GM18505 (cell line): Measurements from ENCODE around the gene TLE2.
"Not testable (repeated sequence)": the region's sequence is repeated elsewhere in the genome, so short reads cannot be mapped to it uniquely, and the experiment has no call there.

ENCODE experiments used
- ATAC-seq: cut with Tn5 transposase; IDR thresholded peaks from one replicate; pipeline ENCODE4 v1.9.1; 2021; ENCODE audit not compliant: unreplicated experiment
- POLR2A ChIP-seq: IDR thresholded peaks from 4 replicates; pipeline ENCODE4 v1.6.1; 2011; ENCODE audit warnings: borderline replicate concordance; ENCODE audit not compliant: insufficient read depth, insufficient read length; ENCODE audit errors: extremely low read depth

Gene TLE2

GRCh38 chr19:3053218-3053621, 24.1 kb upstream of the TLE2 start:
- no peak for TF ChIP-seq POLR2A
- ATAC-seq = no peak

DNA sequence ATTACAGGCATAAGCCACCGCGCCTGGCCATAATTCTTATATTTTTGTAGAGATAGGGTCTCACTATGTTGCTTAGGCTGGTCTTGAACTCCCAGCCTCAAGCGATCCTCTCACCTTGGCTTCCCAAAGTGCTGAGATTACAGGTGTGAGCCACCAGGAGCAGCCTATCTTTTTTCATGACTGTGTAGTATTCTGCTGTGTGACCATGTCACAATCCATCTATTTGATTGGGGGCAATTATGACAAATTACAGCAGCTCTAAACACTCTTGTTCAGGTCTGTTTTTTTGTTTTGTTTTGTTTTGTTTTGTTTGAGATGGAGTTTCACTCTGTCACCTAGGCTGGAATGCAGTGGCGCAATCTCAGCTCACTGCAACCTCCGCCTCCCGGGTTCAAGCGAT, 20.9 kb upstream of the TLE2 start:
- ATAC-seq = not testable (repeated sequence)

- ATAC-seq = no peak
- no peak for TF ChIP-seq POLR2A
These were observed 20.0 kb upstream of the TLE2 start for GRCh38 chr19:3049089-3049488.

GRCh38 chr19:3048190-3048533, 19.1 kb upstream of the TLE2 start:
- ATAC-seq = no peak
- no peak for TF ChIP-seq POLR2A

DNA sequence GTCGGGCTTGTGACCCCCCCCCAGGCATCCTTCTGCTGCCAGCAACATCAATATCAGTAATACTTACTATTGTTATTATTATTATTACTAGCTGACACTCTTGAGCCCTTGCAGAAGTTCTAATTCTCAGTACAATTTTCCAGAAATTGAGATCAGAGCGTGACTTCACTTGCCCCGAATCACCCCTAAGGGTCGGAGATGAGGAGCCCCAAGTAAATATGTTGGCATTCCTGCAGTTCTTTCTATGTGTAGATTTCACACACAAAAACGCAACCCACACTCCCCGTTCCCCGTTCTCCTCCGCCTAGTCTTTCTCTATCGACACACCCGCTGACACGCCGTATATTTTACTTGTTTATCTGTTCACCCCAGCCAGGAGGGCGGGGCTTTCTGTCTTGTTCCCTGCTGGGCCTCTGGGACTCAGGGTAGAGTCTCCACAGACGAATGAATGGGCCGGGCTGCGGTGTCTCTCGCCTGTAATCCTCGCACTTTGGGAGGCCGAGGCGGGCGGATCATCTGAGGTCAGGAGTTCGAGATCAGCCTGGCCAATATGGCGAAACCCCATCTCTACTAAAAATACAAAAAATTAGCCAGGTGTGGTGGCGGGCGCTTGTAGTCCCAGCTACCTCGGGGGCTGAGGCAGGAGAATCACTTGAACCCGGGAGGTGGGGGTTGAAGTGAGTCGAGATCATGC, 18.6 kb upstream of the TLE2 start:
- no peak for TF ChIP-seq POLR2A
- no peak for ATAC-seq

DNA sequence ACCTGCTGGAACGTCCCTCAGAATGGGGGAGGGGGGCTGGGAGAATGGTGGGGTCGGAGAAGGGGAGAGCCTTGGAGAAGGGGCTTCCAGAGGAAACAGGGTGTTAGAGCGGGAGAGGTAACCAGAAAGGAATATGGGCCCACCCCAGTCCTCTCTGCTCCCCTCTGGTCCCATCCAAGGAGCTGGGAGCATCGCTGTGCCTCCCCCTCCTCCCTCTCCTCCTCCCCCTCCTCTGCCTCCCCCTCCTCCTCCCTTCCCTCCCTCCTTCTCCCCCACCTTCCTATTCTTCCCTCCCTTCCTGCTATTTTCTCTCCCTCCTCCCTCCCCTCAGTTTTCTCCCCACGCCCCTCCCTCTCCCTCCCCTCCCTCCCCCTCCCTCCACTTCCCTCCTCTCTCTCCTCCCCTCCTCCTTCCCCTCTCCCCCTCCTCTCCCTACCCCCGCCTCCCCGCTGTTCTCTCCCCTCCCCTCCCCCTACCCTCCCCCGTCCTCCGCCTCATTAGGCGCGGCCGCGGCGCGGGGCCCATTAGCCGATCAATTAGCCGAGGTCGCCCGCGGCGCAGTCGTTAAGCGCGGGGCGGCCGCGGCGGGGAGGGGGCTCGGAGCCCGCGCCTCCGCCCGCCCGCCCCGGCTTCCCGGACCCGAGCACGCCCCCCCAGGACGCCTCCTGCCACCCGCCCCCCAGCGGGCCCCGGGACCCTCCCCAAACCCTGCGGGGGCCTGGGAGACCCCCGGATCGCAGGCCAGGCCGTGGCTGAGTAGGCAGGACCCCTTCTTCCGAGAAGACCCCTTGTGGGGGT, 17.8 kb upstream of the TLE2 start:
- no peak for TF ChIP-seq POLR2A
- ATAC-seq = no peak

GRCh38 chr19:3045885-3046697, 17.0 kb upstream of the TLE2 start:
- no peak for ATAC-seq
- TF ChIP-seq POLR2A = no peak

DNA sequence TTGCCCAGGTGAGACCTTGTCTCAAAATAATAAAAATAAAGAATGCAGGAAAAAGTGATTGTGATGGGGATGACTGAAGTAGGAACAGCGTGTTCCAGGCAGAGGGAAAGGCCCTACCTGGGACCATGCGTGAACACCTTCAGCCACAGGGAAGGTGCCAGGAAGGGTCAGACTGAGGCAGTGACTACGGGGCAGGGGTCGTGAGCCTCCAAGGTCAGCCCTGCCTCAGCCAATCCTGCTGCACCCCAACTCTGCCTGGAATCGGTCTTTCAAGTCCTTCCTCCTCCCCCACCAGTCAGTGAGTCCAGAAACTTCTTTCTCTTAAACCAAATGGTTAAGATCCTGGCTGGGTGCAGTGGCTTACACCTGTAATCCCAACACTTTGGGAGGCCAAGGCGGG, 16.1 kb upstream of the TLE2 start:
- no peak for ATAC-seq
- no peak for TF ChIP-seq POLR2A

DNA sequence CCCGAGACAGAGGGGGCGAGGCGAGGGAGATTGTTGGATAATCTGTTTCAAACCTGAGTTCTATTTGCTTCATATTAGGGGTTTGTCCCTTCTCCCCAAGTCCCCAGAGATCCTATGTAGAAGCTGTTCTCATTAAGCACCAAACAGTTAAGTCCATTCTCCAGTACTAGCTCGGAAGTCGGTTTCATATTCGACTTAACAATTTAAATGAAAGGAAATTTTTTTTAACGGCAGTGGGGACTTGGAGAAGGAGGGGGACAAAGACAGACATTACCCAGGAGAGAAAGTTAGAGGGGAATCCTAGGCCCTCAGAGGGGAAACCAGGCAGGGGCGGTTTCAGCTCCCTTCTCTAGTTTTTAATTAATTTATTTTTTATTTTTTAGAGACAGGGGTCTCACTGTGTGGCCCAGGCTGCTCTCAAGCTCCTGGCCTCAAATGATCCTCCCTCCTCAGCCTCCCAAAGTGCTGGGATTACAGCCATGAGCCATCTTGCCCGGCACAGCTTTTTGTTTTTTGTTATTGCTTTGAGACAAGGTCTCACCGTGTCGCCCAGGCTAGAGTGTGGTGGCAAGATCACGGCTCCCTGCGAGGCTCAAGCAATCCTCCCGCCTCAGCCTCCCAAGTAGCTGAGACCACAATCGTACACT, 13.7 kb upstream of the TLE2 start:
- TF ChIP-seq POLR2A = no peak
- no peak for ATAC-seq

GRCh38 chr19:3041761-3042620, 12.9 kb upstream of the TLE2 start:
- ATAC-seq = no peak
- no peak for TF ChIP-seq POLR2A

DNA sequence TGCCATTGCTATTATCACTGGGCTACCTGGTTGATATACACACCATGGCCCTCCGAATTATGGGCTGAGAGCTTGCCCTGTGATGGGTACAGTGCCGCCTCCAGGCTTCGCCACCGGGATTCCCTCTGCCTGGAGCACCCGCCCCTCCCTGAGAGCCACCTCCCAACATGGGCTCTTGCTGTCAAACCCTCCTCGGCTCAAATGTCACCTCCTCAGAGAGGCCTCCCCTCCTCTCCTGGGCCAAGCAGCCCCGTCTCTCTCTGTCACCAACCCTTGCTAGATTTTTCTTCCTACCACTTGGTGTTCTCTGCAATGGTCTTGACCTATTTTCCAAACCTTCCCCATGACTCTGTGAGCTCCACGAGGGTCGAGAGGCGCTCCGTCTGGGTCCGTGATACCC, 12.2 kb upstream of the TLE2 start:
- ATAC-seq = no peak
- no peak for TF ChIP-seq POLR2A

GRCh38 chr19:3039641-3040077, 10.6 kb upstream of the TLE2 start:
- no peak for ATAC-seq
- no peak for TF ChIP-seq POLR2A

- TF ChIP-seq POLR2A = no peak
- no peak for ATAC-seq
These were observed 10.0 kb upstream of the TLE2 start for GRCh38 chr19:3039125-3039524.

- no peak for TF ChIP-seq POLR2A
- no peak for ATAC-seq
These were observed 9.1 kb upstream of the TLE2 start for GRCh38 chr19:3038214-3038613.

GRCh38 chr19:3036977-3037544, 8.0 kb upstream of the TLE2 start:
- not testable (repeated sequence) for ATAC-seq
